Neuronal stem cell (in vitro differentiated cells): ENCODE results near the gene TLE1.
A peak's percentile ranks its signal among the peaks of the same experiment; 100 is the strongest.

Experiments used
- DNase-seq: peaks from one replicate; pipeline ENCODE4 v3.0.0-alpha.2; 2013; ENCODE audit warnings: low spot score
- H2AFZ ChIP-seq: one replicate; pipeline ENCODE4 v1.6.1; 2013; ENCODE audit warnings: mild to moderate bottlenecking, low read length, inconsistent platforms
- H2AK5ac ChIP-seq: 2 replicates; pipeline ENCODE4 v1.6.1; 2013; ENCODE audit warnings: low read depth, mild to moderate bottlenecking, inconsistent platforms, low read length, moderate library complexity, mixed read lengths
- H2BK120ac ChIP-seq: 2 replicates; pipeline ENCODE4 v1.6.1; 2013; ENCODE audit warnings: low read depth, mild to moderate bottlenecking, inconsistent platforms, low read length, moderate library complexity, mixed read lengths
- H2BK12ac ChIP-seq: one replicate; pipeline ENCODE4 v1.6.1; 2013; ENCODE audit warnings: low read length, inconsistent platforms
- H2BK15ac ChIP-seq: 2 replicates; pipeline ENCODE4 v1.6.1; 2013; ENCODE audit warnings: mild to moderate bottlenecking, low read length, inconsistent platforms, mixed read lengths
- H2BK5ac ChIP-seq: one replicate; pipeline ENCODE4 v1.6.1; 2013; ENCODE audit warnings: inconsistent platforms, mild to moderate bottlenecking, low read length, moderate library complexity
- H3K14ac ChIP-seq: one replicate; pipeline ENCODE4 v1.6.1; 2013; ENCODE audit warnings: low read length, inconsistent platforms
- H3K18ac ChIP-seq: 2 replicates; pipeline ENCODE4 v1.6.1; 2013; ENCODE audit warnings: low read length, inconsistent platforms
- H3K23ac ChIP-seq: 2 replicates; pipeline ENCODE4 v1.6.1; 2013; ENCODE audit warnings: low read depth, mild to moderate bottlenecking, mixed read lengths, low read length, inconsistent platforms; ENCODE audit not compliant: poor library complexity
- H3K27ac ChIP-seq: replicated peaks from 3 replicates; pipeline ENCODE4 v1.5.1; 2013; ENCODE audit warnings: low read length, inconsistent platforms
- H3K27me3 ChIP-seq, 3 experiments: 2 replicates each; pipeline ENCODE4 v1.6.1; 2013; ENCODE audit warnings: low read length in 3 of 3, mild to moderate bottlenecking in 2 of 3, inconsistent platforms in 1 of 3, low read depth in 1 of 3, mixed read lengths in 1 of 3, moderate library complexity in 1 of 3; ENCODE audit not compliant: control insufficient read depth in 3 of 3, insufficient read depth in 3 of 3
- H3K36me3 ChIP-seq, 2 donors: replicated peaks in 1 of 2; 2 replicates each; pipeline ENCODE4 v1.6.1; 2013; ENCODE audit warnings: low read length in 2 of 2; ENCODE audit not compliant: control insufficient read depth in 2 of 2, insufficient read depth in 2 of 2
- H3K4ac ChIP-seq: 2 replicates; pipeline ENCODE4 v1.6.1; 2013; ENCODE audit warnings: inconsistent platforms, mild to moderate bottlenecking, low read length, moderate library complexity
- H3K4me1 ChIP-seq, 2 donors: 1 replicate in 1 of 2; 2 replicates in 1 of 2; pipeline ENCODE4 v1.6.1; 2013; ENCODE audit warnings: low read length in 2 of 2, low read depth in 1 of 2; ENCODE audit not compliant: control insufficient read depth in 2 of 2, insufficient read depth in 1 of 2
- H3K4me2 ChIP-seq: one replicate; pipeline ENCODE4 v1.6.1; 2013; ENCODE audit warnings: mild to moderate bottlenecking, low read length, inconsistent platforms; ENCODE audit not compliant: insufficient read depth, poor library complexity, severe bottlenecking
- H3K4me3 ChIP-seq, 2 donors: 2 replicates each; pipeline ENCODE4 v1.5.1; 2013; ENCODE audit warnings: low read length in 2 of 2, mild to moderate bottlenecking in 2 of 2, inconsistent platforms in 1 of 2, moderate library complexity in 1 of 2
- H3K79me1 ChIP-seq: one replicate; pipeline ENCODE4 v1.6.1; 2013; ENCODE audit warnings: low read depth, mild to moderate bottlenecking, inconsistent platforms, low read length, moderate library complexity
- H3K9ac ChIP-seq: one replicate; pipeline ENCODE4 v1.6.1; 2013; ENCODE audit warnings: mild to moderate bottlenecking, low read depth, low read length, inconsistent platforms; ENCODE audit not compliant: poor library complexity
- H3K9me3 ChIP-seq, 2 donors: replicated peaks in 1 of 2; 2 replicates each; pipeline versions ENCODE3 to v1.6.1; 2013; ENCODE audit warnings: low read length in 2 of 2, mild to moderate bottlenecking in 2 of 2, inconsistent platforms in 1 of 2, low read depth in 1 of 2, mixed read lengths in 1 of 2, moderate library complexity in 1 of 2; ENCODE audit not compliant: control insufficient read depth in 2 of 2, insufficient read depth in 1 of 2
- H4K8ac ChIP-seq: one replicate; pipeline ENCODE4 v1.6.1; 2013; ENCODE audit warnings: low read depth, mild to moderate bottlenecking, inconsistent platforms, low read length, moderate library complexity
- H4K91ac ChIP-seq: one replicate; pipeline ENCODE4 v1.6.1; 2013; ENCODE audit warnings: low read length, low read depth, mild to moderate bottlenecking, inconsistent platforms; ENCODE audit not compliant: poor library complexity
- WGBS, 2 donors: extraction: QIAGEN DNeasy Blood & Tissue Kit; methylation state at CpG; one replicate each; pipeline ENCODE4 v1.1.7; 2013; ENCODE audit warnings: missing lambda C conversion rate in 2 of 2, mixed read lengths in 1 of 2; ENCODE audit not compliant: insufficient read length in 2 of 2, insufficient replicate concordance in 1 of 2; ENCODE audit errors: extremely low coverage in 2 of 2; 5-methylcytosine and 5-hydroxymethylcytosine counted together

TLE1 gene

GRCh38 chr9:81616141-81616540, 73.2 kb downstream of the TLE1 start:
- H3K23ac ChIP-seq = no peak overlapping the region
- H3K79me1 ChIP-seq = peaks cover 2% of the 10 kb centered on the region
- H3K18ac ChIP-seq = no peak overlapping the region
- H2BK120ac ChIP-seq = no peak overlapping the region
- H3K14ac ChIP-seq = no peak overlapping the region
- no peak overlapping the region for H2AK5ac ChIP-seq
- no CpG with 5 or more reads among the region's 4 CpGs for WGBS, 2 donors
- H3K4me3 ChIP-seq = no peak overlapping the region
- DNase-seq = no peak
- no peak overlapping the region for H3K27ac ChIP-seq
- H3K36me3 ChIP-seq = peaks cover 6 to 59% of the 10 kb centered on the region in 2 donors
- no peak overlapping the region for H2AFZ ChIP-seq
- no peak overlapping the region for H4K8ac ChIP-seq
- peaks cover 7 to 11% of the 10 kb centered on the region in 2 donors for H3K4me1 ChIP-seq
- H3K9ac ChIP-seq = no peak overlapping the region
- no peak overlapping the region for H2BK12ac ChIP-seq
- no peaks in the 10 kb centered on the region for H3K27me3 ChIP-seq
- no peak overlapping the region for H4K91ac ChIP-seq
- no peak overlapping the region for H3K4me2 ChIP-seq
- H3K4ac ChIP-seq = no peak overlapping the region
- H3K9me3 ChIP-seq = no peaks in the 10 kb centered on the region
- no peak overlapping the region for H2BK5ac ChIP-seq
- no peak overlapping the region for H2BK15ac ChIP-seq

DNA sequence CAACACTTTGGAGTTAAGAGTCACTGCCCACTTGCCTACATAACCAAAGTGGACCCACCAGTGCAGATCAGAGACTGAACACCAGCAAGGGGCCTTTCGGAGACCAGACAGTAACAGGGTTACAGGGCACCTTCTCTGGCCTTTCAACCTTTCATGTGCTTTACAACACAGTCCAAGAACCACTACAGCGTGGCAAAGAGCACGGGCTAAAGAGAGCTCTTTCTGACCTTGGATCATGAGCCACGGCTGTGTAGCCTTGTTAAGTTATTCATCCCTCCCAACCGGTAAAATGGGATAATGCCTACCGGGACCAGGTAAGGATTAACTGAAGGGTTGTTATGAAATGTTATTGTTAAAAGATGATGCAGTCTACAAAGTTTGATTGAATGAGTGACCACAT, 75.0 kb downstream of the TLE1 start:
- no peak overlapping the region for H3K23ac ChIP-seq
- no peak overlapping the region for H3K4me2 ChIP-seq
- no peak overlapping the region for H3K4ac ChIP-seq
- peaks cover 6 to 70% of the 10 kb centered on the region in 2 donors for H3K36me3 ChIP-seq
- no peak overlapping the region for H2AK5ac ChIP-seq
- H2BK15ac ChIP-seq = no peak overlapping the region
- H3K27ac ChIP-seq = no peak overlapping the region
- H3K4me3 ChIP-seq = peak overlapping the region in 1 of 2 donors; percentile 59
- no peak overlapping the region for H4K8ac ChIP-seq
- H2BK12ac ChIP-seq = no peak overlapping the region
- peaks cover 2% of the 10 kb centered on the region for H3K79me1 ChIP-seq
- H4K91ac ChIP-seq = no peak overlapping the region
- WGBS, 2 donors = no CpG with 5 or more reads among the region's 6 CpGs
- no peak overlapping the region for H2AFZ ChIP-seq
- H3K9me3 ChIP-seq = no peaks in the 10 kb centered on the region
- H2BK120ac ChIP-seq = no peak overlapping the region
- no peak overlapping the region for H3K18ac ChIP-seq
- H3K27me3 ChIP-seq = no peaks in the 10 kb centered on the region
- H3K14ac ChIP-seq = no peak overlapping the region
- DNase-seq = no peak
- H2BK5ac ChIP-seq = no peak overlapping the region
- peaks cover 11 to 14% of the 10 kb centered on the region in 2 donors for H3K4me1 ChIP-seq
- no peak overlapping the region for H3K9ac ChIP-seq

DNA sequence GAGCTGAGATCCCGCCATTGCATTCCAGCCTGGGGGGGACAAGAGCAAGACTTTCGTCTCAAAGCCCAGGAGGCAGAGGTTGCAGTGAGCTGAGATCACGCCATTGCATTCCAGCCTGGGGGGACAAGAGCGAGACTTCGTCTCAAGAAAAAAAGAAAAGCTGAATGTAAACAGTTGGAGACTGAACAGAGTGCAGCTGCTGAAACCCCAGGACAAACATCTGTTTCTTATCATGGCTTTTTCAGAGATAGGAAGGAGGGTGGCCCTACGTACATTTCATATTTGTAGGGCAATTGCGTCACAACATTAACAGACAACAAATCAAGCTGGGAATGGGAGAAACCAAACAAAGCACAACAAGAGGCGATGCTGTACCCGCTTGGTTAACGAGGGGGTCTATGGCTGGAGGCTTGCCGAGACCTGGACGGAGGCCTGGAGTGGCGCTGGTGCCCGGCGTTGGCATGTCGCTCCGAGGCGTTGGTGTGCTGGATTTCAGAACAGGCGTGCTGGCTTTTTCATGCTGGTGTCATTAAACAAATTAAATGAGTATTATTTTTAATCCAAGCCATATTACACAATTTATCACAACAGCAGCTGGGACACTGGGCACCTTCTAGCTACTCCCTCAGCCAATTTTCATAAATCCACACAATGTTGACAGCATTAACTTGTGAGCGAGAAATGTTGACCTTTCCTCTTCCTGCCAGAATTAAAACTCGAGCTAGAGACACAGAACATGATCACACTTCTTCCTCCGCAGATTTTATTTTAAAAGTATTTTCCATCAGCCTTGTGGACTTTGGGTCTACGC, 76.1 kb downstream of the TLE1 start:
- WGBS, 2 donors = no CpG with 5 or more reads among the region's 23 CpGs
- Histone ChIP-seq H3K9me3 (no peaks in the 10 kb centered on the region), H2BK5ac (no peak overlapping the region), H2BK15ac (no peak overlapping the region), H3K27me3 (no peaks in the 10 kb centered on the region), H3K23ac (no peak overlapping the region), H4K91ac (no peak overlapping the region), H3K27ac (no peak overlapping the region), H3K36me3 (peaks cover 6 to 63% of the 10 kb centered on the region in 2 donors), H2AFZ (no peak overlapping the region), H3K18ac (no peak overlapping the region), H3K4ac (no peak overlapping the region), H4K8ac (no peak overlapping the region), H3K14ac (no peak overlapping the region), H3K4me1 (peaks cover 12 to 13% of the 10 kb centered on the region in 2 donors), H2BK120ac (no peak overlapping the region), H2BK12ac (no peak overlapping the region), H3K79me1 (peaks cover 2% of the 10 kb centered on the region), H3K9ac (no peak overlapping the region), H2AK5ac (no peak overlapping the region), H3K4me3 (no peak overlapping the region), H3K4me2 (no peak overlapping the region)
- no peak for DNase-seq

- peak overlapping the region; percentile 23 for H2BK120ac ChIP-seq
Measured at GRCh38 chr9:81611664-81612063, 77.7 kb downstream of the TLE1 start.

More at GRCh38 chr9:81611664-81612063, 77.7 kb downstream of the TLE1 start:
- peak overlapping the region; percentile 53 for H2AK5ac ChIP-seq
- no peak overlapping the region for H2BK5ac ChIP-seq
- no CpG with 5 or more reads among the region's 23 CpGs for WGBS, 2 donors
- no peaks in the 10 kb centered on the region for H3K9me3 ChIP-seq
- H3K36me3 ChIP-seq = peaks cover 6 to 72% of the 10 kb centered on the region in 2 donors
- no peak overlapping the region for H3K9ac ChIP-seq
- H4K8ac ChIP-seq = no peak overlapping the region
- H3K4me1 ChIP-seq = peaks cover 12 to 13% of the 10 kb centered on the region in 2 donors
- no peak overlapping the region for H3K4me2 ChIP-seq
- H3K18ac ChIP-seq = peak overlapping the region; percentile 44
- H3K4ac ChIP-seq = no peak overlapping the region
- peak overlapping the region; percentile 95 for H2BK12ac ChIP-seq
- peak overlapping the region; percentile 12 for H3K23ac ChIP-seq
- H2AFZ ChIP-seq = no peak overlapping the region
- no peak overlapping the region for H2BK15ac ChIP-seq
- H3K27ac ChIP-seq = no peak overlapping the region
- H3K14ac ChIP-seq = peak overlapping the region; percentile 84
- H3K4me3 ChIP-seq = no peak overlapping the region
- no peak for DNase-seq
- H3K27me3 ChIP-seq = no peaks in the 10 kb centered on the region
- H4K91ac ChIP-seq = no peak overlapping the region
- H3K79me1 ChIP-seq = peaks cover 2% of the 10 kb centered on the region
